Measurements from ENCODE around the gene IL31RA. TPM values are rescaled to one million over a fixed set of nuclear protein-coding genes. Genes with fewer than 3 reads are reported as not detected.

The IL31RA gene
- 0.93 and 2.7 TPM in 2 replicates for total RNA-seq

DNA sequence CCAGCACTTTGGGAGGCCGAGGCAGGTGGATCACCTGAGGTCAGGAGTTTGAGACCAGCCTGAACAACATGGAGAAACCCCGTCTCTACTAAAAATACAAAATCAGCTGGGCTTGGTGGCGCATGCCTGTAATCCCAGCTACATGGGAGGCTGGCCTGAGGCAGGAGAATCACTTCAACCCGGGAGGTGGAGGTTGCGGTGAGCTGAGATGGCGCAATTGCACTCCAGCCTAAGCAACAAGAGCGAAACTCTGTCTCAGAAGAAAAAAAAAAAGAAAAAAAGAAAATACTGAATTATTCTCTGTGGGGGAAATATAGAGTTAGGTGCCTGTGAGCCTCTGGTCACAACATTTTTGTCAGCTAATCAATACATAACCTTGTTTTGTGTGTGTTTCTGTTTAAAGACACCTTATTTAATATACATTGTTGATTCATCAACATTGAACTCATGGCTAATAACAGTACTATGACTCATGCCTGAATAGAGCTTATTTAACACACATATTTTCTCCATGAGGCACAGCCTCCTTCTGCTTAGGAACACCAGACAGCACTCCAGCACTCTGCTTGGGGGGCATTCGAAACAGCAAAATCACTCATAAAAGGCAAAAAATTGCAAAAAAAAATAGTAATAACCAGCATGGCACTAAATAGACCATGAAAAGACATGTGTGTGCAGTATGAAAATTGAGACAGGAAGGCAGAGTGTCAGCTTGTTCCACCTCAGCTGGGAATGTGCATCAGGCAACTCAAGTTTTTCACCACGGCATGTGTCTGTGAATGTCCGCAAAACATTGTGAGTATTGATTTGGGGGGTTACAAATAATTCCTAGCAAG, at the start of gene IL31RA:
Gene IL31RA, plus strand, starts transcription at position 519 of the 836 bp plus-strand sequence. Its CDS starts 214 bp downstream, at position 733.

Other genes starting within 250 kb of the IL31RA start
- 33.2 and 56.8 TPM in 2 replicates for gene SLC38A9, start 139.0 kb upstream of the IL31RA start, total RNA-seq
- gene DDX4, start 113.3 kb upstream of the IL31RA start, total RNA-seq, result under 0.01 TPM in 1 of 2 replicates, not detected in the other
- 62.2 and 135 TPM in 2 replicates for gene IL6ST, start 143.6 kb downstream of the IL31RA start, total RNA-seq